Frontal cortex (tissue), 4 donors: Measurements from ENCODE around the gene SEMA5B. TPM values are rescaled to one million over a fixed set of nuclear protein-coding genes. Genes with fewer than 3 reads are reported as not detected.

Source experiments
- DNase-seq, 2 donors: peaks; one replicate each; pipeline ENCODE4 v3.0.0; 2012; ENCODE audit warnings: low spot score in 2 of 2
- FAIRE-seq: peaks from 2 replicates; lab custom pipeline; 2012; peaks lifted over from hg19 to GRCh38; lab: Jason Lieb, UNC
- total RNA-seq: library from RNA; depleted of rRNA; stranded (reverse); fragments of >200 nt; gene quantifications from one replicate; pipeline ENCODE4 v1.2.3, GENCODE V29; 2014
- donor health status: control.
- donor health status: control.
- donor health status: control.

Gene SEMA5B
- total RNA-seq, 1 donor from 2014 or later, result 9.0 TPM

GRCh38 chr3:122916084-122916483, 111.5 kb downstream of the SEMA5B start:
- FAIRE-seq (no peak), DNase-seq (no peak)

- DNase-seq (no peak), FAIRE-seq (no peak)
These were observed 112.1 kb downstream of the SEMA5B start for GRCh38 chr3:122915300-122916055.

- no peak for FAIRE-seq
- no peak for DNase-seq
These were observed 113.9 kb downstream of the SEMA5B start for GRCh38 chr3:122913539-122914100.

GRCh38 chr3:122912772-122913538, 114.6 kb downstream of the SEMA5B start:
- no peak for DNase-seq
- no peak for FAIRE-seq

GRCh38 chr3:122911901-122912300, 115.7 kb downstream of the SEMA5B start:
- no peak for FAIRE-seq

GRCh38 chr3:122908251-122908650, 119.3 kb downstream of the SEMA5B start:
- FAIRE-seq (no peak), DNase-seq (no peak)

More at GRCh38 chr3:122911901-122912300, 115.7 kb downstream of the SEMA5B start:
- no peak for DNase-seq

GRCh38 chr3:122907471-122907870, 120.1 kb downstream of the SEMA5B start:
- FAIRE-seq (no peak), DNase-seq (no peak)

GRCh38 chr3:122903171-122903570, 124.4 kb downstream of the SEMA5B start:
- no peak for DNase-seq
- no peak for FAIRE-seq

GRCh38 chr3:122902326-122902725, 125.2 kb downstream of the SEMA5B start:
- DNase-seq (no peak), FAIRE-seq (no peak)

GRCh38 chr3:122898298-122898697, 129.3 kb downstream of the SEMA5B start:
- DNase-seq, result no peak
- FAIRE-seq, result no peak

GRCh38 chr3:122893754-122894668, 133.6 kb downstream of the SEMA5B start:
- no peak for FAIRE-seq
- no peak for DNase-seq

GRCh38 chr3:122893282-122893681, 134.3 kb downstream of the SEMA5B start:
- no peak for FAIRE-seq

GRCh38 chr3:122892118-122892960, 135.2 kb downstream of the SEMA5B start:
- FAIRE-seq, result no peak
- no peak for DNase-seq

More at GRCh38 chr3:122893282-122893681, 134.3 kb downstream of the SEMA5B start:
- no peak for DNase-seq

- FAIRE-seq, result no peak
- DNase-seq, result no peak
These were observed 136.8 kb downstream of the SEMA5B start for GRCh38 chr3:122890720-122891220.

- no peak for DNase-seq
These were observed 137.4 kb downstream of the SEMA5B start for GRCh38 chr3:122890077-122890719.

GRCh38 chr3:122886946-122887345, 140.6 kb downstream of the SEMA5B start:
- FAIRE-seq, result no peak
- DNase-seq, result no peak

More at GRCh38 chr3:122890077-122890719, 137.4 kb downstream of the SEMA5B start:
- FAIRE-seq, result no peak

GRCh38 chr3:122886251-122886650, 141.3 kb downstream of the SEMA5B start:
- FAIRE-seq, result no peak
- no peak for DNase-seq

GRCh38 chr3:122882361-122882947, 145.1 kb downstream of the SEMA5B start:
- DNase-seq (no peak), FAIRE-seq (no peak)
